ENCODE measurements around the gene CD93.

Gene CD93

DNA sequence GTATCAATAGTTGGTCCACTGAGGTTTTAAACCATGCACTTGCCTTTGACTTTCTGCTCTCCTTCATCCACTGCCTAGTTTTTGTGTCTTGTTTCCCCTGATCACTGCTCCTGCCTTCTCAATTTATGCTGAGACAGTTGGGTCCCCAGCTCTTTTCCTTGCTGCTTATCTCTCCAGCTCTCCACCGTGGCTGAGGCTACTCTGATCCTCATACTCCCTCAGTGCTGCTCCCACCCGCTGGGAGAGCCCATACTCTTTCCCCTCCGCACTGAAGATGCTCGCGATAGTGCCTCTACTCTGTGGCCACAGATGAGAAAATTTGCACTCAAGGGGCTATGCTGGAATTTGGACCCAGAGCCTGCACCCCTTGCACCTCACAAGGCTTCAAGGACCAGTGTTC lies 33.2 kb downstream of the CD93 start:
- DNase-seq, result no peak

DNA sequence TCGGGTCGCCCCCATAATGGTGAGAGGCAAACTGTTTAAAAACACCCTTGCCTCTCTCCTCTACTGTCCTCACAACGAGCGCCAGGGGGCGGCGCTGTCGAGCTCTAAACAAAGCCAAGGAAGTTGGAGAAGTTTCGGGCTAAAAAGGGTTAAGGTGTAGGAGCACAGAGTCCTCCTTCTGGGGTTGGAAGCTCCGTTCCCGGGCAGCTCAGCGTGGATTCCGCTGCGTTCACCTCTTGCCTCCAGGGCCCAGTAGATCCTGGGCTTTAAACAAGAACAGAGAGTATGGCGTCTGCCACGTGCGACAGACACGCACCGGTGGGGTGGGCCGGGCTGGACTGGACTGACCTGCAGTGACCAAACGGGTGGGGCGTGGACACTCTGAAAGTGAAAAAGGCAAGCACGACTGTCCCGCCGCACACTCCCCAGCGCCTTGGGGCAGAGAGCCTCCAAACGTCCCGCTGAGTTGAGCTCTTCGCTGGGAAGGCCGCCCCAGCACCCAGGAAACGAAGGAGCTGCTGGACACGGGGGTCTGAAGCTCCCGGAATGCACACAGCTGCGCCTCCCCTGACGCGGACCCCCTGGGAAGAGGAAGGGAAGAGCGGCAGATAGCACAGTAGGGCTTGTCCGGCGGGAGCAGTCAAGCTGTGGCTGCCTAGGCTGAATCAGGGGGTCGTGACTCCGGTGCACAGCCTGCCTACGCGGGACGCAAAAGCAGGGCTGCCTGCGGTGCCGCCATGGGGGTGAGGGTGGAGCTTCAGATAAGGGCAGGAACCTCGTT lies 35.1 kb downstream of the CD93 start:
- peak; percentile 16 for DNase-seq

DNA sequence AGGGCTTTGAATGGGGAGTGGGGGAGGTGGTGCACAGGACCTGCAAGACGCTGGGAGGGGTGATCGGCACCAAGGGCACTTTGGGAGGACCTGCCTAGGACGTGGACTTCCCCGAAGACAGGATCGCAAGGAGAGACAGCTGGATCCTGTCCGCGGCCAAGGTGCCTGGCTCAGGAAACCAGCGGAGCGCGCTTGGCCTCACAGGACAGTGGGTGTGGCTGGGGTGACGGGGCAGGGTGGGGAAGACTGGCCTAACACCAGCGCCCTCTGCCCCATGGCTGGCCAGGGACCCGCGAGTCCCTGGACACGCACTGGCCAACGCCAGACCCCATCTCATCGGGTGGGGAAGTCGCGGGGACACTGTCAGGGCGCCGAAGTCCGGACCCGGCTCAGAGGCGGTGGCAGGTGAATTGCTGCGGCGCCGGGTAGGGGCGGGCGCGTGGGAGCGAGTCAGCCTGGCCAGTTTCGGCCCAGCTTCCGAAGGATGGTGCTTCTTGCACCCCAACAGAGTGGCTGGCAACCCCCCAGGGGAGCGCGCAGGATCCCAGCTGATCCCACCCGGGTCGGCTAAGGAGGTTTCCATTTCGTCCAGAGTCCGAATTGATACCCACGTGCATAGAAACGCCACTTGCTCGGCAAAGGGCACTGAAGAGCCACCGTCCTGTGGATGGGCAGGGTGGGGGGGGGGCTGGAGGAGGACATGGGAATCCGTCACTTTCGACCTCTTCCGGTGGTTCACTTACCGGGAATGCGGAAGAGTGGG lies 35.9 kb downstream of the CD93 start:
- no peak for DNase-seq

- no peak for DNase-seq
Observed at GRCh38 chr20:23049201-23050075, 36.7 kb downstream of the CD93 start, which contains the start of gene THBD. Gene THBD (minus strand): TSS chr20:23049672. CDS start chr20:23049504, 168 bp downstream.

DNA sequence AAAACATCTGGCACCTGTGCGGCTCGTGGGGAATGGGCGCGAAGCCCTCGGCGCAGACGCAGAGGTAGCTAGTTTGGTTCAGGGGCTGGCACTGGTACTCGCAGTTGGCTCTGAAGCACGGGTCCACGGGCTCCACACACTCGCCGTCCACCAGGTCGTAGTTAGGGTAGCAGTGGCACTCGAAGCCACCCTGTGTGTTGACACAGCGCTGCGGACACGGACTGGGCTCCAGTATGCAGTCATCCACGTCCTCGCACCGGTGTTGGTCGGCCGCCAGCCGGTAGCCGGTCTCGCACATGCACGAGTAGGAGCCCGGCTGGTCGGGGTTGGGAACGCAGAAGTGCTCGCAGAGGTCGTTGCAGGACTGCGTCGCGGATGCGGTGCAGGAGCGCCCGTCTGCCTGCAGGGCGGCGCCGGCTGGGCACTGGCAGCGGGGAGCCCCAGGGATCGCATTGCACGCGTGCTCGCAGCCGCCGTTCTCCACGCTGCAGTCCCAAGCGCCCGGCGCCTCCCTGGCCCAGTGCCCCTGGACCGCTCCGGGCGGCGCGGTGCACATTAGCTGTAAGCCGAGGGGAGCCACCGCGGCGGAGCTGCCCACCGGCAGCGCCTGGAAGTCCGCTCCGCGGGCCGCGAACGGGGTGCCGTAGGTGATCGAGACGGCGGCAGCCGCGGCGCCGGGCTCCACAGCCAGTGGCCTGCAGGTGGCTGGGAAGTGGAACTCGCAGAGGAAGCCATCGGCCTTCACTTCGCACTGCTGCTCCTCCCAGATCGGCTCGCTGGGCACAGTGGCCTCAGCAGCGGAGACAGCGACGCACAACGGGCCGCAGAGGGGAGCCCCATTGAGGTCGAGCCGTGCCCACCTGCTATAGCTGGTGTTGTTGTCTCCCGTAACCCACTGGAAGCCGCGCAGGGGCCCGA lies 37.6 kb downstream of the CD93 start:
- no peak for DNase-seq

DNA sequence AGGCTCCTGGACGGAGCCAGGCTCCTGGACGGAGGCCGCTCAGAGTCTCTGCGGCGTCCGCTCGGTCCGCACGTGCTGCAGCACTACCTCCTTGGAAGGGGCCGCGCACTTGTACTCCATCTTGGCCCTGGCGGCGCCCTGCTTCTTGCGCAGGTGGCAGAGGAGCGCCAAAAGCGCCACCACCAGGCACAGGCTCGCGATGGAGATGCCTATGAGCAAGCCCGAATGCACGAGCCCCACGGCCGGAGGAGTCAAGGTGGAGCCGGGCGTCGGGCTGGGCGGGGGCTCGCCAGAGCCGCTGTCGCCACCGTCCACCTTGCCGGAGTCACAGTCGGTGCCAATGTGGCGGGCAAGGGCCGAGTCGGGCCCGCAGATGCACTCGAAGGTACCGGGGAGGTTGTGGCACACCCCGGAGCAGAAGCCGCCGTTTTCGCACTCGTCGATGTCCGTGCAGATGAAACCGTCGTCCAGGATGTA lies 38.3 kb downstream of the CD93 start:
- DNase-seq, result no peak

DNA sequence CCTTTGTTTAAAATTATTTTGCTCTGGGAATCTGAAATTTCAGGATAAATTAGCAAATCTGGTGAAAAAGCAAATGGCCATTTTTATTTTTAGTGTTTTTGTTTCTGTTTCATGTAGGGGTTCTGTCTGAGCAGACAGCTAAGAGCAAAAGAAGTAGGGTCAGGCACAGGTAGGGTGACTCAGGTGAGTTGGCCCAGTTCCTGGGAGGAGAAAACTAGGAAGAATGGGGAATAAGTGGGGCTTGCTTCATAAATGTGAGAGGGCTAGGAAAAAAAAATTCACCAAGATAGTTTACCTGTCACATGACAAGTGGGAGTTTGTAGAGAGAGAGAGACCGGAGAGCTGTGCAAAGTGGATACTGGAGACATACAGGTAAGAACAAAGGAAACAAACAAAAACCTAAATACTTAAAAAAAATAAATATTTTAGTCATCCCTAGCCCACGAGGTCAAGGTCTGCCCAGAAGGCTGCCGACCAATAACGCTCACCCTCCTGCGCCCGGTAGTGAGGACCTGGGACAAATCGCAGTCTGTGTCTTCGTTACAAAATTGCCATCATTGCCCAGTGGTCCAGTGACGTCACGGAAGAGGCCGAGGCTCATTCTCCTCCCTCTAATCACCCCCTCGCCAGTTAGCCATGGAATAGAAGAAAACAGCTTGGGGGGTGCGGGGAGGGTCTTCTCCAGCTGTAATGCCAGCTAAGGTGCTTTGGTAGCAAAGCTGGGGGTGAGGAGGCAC lies 39.0 kb downstream of the CD93 start:
- DNase-seq, result no peak

- no peak for DNase-seq
Observed at GRCh38 chr20:23046431-23046830, 39.7 kb downstream of the CD93 start.

- no peak for DNase-seq
Observed at GRCh38 chr20:23043376-23043775, 42.7 kb downstream of the CD93 start.

DNA sequence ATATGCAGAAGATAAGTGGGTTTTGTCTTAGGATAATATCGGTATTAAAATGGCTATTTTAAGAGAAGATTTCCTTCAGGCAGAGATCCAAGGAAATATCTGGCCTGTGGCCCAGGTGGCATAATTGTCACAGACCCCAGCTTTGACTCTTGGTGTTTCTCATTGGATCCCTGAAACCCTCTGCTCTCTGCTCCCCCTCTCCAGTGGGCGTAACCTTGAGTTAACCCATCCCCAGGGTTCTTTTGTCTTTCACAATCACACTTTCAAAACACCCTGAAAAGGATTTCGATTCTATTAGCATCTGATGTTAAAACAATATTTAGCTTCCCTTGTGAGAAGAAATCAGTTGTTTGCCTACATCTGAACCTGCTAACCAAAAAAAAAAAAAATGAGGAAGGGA lies 43.9 kb downstream of the CD93 start:
- DNase-seq, result no peak

- DNase-seq, result no peak
Observed at GRCh38 chr20:23039885-23040508, 46.1 kb downstream of the CD93 start.

DNA sequence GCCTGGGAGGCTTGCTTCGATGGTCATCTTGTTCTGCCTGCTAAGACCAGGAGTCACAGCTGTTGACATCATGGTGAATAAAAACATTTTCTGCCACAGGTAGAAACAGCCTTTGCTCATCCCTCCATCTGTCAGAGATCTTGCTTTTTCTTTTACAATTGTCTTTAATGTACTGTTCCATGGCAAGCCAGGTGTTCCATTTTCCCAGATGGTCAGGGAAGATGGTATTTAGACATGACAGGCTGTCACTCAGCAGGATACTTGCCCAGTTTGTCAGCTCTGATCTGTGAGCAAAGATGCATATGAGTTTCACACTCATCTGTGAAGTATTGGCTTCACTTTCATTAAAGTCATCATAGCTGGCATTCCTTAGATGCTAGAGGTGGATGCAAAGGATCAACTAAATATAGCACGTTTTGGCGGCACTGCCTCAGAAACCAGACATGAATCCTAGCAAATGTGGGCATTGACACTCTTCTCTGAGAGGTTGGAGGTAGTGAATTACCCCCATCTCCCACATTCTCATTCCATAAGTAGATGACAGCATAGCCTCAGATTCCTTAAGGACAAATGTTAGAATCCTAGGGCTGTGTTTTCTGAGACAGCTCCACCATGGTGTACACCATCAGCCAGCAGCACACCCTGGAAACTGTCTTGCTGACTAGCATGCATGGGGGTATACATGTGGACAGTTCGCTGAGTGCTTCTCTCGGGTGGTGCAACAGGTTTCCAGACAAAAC lies 46.8 kb downstream of the CD93 start:
- DNase-seq, result no peak

DNA sequence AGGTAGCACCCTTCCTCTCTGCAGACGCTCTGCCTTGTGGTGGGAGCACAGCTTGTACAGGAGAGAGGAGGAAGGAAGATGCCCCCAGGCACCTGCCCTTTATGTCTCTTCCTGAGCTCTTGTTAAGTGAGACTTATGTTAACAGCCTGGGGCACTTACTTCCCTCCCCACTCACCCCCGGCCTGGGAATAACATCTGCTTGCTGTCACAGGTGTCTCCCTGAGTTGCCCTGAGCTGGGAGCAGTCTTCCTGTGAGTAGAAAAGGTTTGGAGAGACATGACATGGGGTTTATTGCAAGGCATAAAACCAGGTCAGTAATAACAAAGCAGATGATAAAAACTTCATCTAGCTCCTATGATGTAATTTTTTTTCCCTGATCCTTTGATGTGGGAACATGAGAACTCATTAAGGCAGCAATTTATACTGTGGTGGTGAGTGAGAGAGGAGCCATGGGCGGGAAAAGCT lies 49.1 kb downstream of the CD93 start:
- DNase-seq, result no peak

DNA sequence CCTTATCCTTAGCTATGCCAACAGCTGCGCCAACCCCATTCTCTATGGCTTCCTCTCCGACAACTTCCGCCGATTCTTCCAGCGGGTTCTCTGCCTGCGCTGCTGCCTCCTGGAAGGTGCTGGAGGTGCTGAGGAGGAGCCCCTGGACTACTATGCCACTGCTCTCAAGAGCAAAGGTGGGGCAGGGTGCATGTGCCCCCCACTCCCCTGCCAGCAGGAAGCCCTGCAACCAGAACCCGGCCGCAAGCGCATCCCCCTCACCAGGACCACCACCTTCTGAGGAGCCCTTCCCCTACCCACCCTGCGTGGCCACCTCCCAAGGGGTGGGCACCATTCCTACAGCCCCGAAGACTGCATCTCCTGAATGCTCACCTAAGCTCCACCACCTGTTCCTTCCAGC lies 49.8 kb downstream of the CD93 start:
- DNase-seq, result no peak

- DNase-seq, result no peak
Observed at GRCh38 chr20:23035731-23036130, 50.4 kb downstream of the CD93 start.

DNA sequence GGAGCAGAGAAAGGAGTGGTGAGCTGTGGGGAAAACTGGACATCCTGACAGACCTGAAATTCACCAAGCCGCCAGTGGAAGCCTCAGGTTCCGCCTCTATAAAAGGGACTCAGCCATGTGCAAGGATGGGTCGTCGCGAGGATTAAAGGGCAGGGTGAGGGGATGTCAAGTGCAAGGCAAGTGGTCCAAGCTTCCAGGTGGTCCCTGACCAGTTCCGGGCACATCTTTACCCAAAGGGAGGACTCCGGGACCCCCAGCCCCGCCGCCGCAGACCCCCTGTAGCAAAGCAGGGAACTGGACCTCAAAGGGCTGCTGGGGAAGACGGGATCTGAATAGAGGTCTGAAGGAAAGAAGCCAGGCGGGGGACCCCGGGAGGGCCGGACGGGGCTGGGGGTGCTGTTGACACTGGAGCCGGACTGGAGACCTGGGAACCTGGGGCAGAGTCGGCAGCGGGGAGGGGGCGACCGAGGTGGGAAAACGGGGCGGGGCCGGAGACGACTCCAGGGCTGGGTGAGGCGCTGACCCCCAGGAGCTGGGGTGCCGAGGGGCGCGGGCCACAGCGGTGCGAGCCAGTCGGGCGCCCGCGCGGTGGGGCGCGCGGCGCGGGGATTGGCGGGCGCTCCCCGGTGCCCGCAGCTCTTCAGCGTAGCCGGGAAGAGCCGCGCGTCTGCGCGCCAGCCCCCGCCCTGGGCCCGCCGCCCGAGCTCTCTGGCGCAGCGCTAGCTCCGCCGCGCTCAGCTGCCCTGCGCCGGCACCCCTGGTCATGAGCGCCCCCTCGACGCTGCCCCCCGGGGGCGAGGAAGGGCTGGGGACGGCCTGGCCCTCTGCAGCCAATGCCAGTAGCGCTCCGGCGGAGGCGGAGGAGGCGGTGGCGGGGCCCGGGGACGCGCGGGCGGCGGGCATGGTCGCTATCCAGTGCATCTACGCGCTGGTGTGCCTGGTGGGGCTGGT lies 51.1 kb downstream of the CD93 start, which contains the start of gene SSTR4:
Gene SSTR4 (plus strand): TSS at position 592 of the 951 bp plus-strand sequence. CDS start 172 bp downstream, at position 764.
- no peak for DNase-seq

DNA sequence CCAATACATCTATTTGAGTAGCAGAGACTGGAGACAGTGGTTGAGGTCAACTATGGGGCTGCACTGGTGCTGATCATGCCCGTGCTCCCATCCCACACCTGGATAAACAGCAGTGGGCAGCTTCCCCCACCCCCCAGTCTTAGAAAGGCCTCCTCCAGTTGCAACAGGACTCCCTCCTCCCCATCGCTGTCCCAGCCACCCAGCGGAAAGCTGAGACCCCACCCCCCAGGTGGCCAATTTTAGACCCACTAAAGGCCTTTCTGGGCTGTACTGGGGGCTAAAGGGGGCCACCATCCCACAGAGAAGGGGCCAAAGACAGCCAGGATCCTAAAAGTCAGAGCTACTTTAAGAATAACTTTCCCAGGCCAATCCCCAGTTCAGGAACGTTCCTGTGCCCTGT lies 52.2 kb downstream of the CD93 start:
- DNase-seq, result no peak

GRCh38 chr20:23032750-23033078 lies 53.4 kb downstream of the CD93 start:
- no peak for DNase-seq
